ENCODE results near the gene TMEM139.

DNA sequence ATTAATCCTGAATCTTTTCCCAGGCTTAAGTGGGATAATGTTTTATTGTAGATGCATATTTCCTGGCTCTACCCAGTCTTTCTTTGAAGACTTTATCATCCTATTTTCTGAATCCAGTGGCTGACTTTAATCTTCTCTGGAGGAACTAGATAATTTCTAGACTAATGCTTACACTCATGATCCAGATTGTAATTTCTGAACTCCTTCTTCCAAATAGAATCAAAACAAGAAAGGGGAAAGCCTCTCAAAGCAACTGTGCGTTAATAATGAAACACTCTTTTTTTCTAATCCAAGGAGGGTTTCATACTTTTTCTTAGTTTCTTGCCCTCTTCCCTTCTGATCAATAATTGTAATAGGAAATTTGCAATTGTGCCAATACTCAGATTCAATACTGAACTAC, 13.5 kb upstream of the TMEM139 start:
- TF ChIP-seq, protein P1, sequence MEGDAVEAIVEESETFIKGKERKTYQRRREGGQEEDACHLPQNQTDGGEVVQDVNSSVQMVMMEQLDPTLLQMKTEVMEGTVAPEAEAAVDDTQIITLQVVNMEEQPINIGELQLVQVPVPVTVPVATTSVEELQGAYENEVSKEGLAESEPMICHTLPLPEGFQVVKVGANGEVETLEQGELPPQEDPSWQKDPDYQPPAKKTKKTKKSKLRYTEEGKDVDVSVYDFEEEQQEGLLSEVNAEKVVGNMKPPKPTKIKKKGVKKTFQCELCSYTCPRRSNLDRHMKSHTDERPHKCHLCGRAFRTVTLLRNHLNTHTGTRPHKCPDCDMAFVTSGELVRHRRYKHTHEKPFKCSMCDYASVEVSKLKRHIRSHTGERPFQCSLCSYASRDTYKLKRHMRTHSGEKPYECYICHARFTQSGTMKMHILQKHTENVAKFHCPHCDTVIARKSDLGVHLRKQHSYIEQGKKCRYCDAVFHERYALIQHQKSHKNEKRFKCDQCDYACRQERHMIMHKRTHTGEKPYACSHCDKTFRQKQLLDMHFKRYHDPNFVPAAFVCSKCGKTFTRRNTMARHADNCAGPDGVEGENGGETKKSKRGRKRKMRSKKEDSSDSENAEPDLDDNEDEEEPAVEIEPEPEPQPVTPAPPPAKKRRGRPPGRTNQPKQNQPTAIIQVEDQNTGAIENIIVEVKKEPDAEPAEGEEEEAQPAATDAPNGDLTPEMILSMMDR (conservative IDR thresholded peaks at IDR 0.05; ENCODE audit: low read depth, low read length) = no peak
- no peak for TF ChIP-seq EZH2 (IDR thresholded peaks at IDR 0.05; ENCODE audit: borderline replicate concordance, low read depth, low read length, poor library complexity, severe bottlenecking)

All from A673 (cell line).